Mesendoderm (in vitro differentiated cells): Measurements from ENCODE around the gene P2RY1. TPM values are rescaled to one million over a fixed set of nuclear protein-coding genes. Genes with fewer than 3 reads are reported as not detected.
A peak's percentile ranks its signal among the peaks of the same experiment; 100 is the strongest.

Experiments
- DNase-seq: peaks from one replicate; pipeline ENCODE4 v3.0.0; 2013
- H2AK5ac ChIP-seq: 2 replicates; pipeline ENCODE4 v1.6.1; 2013; ENCODE audit warnings: low read length, inconsistent platforms
- H2BK120ac ChIP-seq: 2 replicates; pipeline ENCODE4 v1.6.1; 2013; ENCODE audit warnings: low read depth, mild to moderate bottlenecking, low read length, moderate library complexity, mixed read lengths
- H2BK15ac ChIP-seq: replicated peaks from 2 replicates; pipeline ENCODE4 v1.6.1; 2013; ENCODE audit warnings: low read depth, mild to moderate bottlenecking, moderate library complexity
- H2BK5ac ChIP-seq: 2 replicates; pipeline ENCODE4 v1.6.1; 2013; ENCODE audit warnings: low read length, inconsistent platforms
- H3K18ac ChIP-seq: 2 replicates; pipeline ENCODE4 v1.6.1; 2013; ENCODE audit warnings: mild to moderate bottlenecking, low read length, mixed read lengths
- H3K23ac ChIP-seq: one replicate; pipeline ENCODE4 v1.6.1; 2013; ENCODE audit warnings: low read length
- H3K27ac ChIP-seq: 2 replicates; pipeline ENCODE4 v1.5.1; 2013; ENCODE audit warnings: low read depth, mild to moderate bottlenecking, inconsistent platforms, low read length, moderate library complexity
- H3K27me3 ChIP-seq: 2 replicates; pipeline ENCODE4 v1.6.1; 2013; ENCODE audit warnings: low read length, control low read depth, mild to moderate bottlenecking, inconsistent platforms; ENCODE audit not compliant: insufficient read depth, poor library complexity
- H3K36me3 ChIP-seq: 2 replicates; pipeline ENCODE4 v1.6.1; 2013; ENCODE audit warnings: low read length, inconsistent platforms; ENCODE audit not compliant: control insufficient read depth, insufficient read depth
- H3K4ac ChIP-seq: one replicate; pipeline ENCODE4 v1.6.1; 2013; ENCODE audit warnings: low read depth, mild to moderate bottlenecking, low read length, moderate library complexity
- H3K4me1 ChIP-seq: 2 replicates; pipeline ENCODE4 v1.6.1; 2013; ENCODE audit warnings: low read depth, low read length, inconsistent platforms; ENCODE audit not compliant: control insufficient read depth
- H3K4me2 ChIP-seq: 2 replicates; pipeline ENCODE4 v1.6.1; 2013; ENCODE audit warnings: low read length
- H3K4me3 ChIP-seq: 2 replicates; pipeline ENCODE4 v1.5.1; 2013; ENCODE audit warnings: mild to moderate bottlenecking, low read length
- H3K56ac ChIP-seq: one replicate; pipeline ENCODE4 v1.6.1; 2013; ENCODE audit warnings: low read length
- H3K79me1 ChIP-seq: 2 replicates; pipeline ENCODE4 v1.6.1; 2013; ENCODE audit warnings: low read length, inconsistent platforms
- H3K79me2 ChIP-seq: 2 replicates; pipeline ENCODE4 v1.6.1; 2013; ENCODE audit warnings: mild to moderate bottlenecking, low read length; ENCODE audit not compliant: control insufficient read depth, insufficient read depth
- H3K9ac ChIP-seq: 2 replicates; pipeline ENCODE4 v1.6.1; 2013; ENCODE audit warnings: low read length, inconsistent platforms
- H4K5ac ChIP-seq: one replicate; pipeline ENCODE4 v1.6.1; 2013; ENCODE audit warnings: low read length
- H4K8ac ChIP-seq: one replicate; pipeline ENCODE4 v1.6.1; 2013; ENCODE audit warnings: low read depth, mild to moderate bottlenecking, control low read depth, low read length, moderate library complexity
- WGBS: extraction: QIAGEN DNeasy Blood & Tissue Kit; methylation state at CpG from one replicate; pipeline ENCODE4 v1.1.7; 2013; ENCODE audit warnings: low lambda C conversion rate, missing lambda C conversion rate; ENCODE audit not compliant: insufficient coverage; ENCODE audit errors: extremely low coverage; 5-methylcytosine and 5-hydroxymethylcytosine counted together
- polyA plus RNA-seq, 2 experiments: library from polyadenylated mRNA; stranded (reverse); fragments of 200-250 nt; gene quantifications; one replicate each; pipeline ENCODE4 v1.2.3, GENCODE V29; 2013

Gene P2RY1
- 12.5 TPM for polyA plus RNA-seq (2013, experiment 1 of 2)
- 12.2 TPM for polyA plus RNA-seq (2013, experiment 2 of 2)

DNA sequence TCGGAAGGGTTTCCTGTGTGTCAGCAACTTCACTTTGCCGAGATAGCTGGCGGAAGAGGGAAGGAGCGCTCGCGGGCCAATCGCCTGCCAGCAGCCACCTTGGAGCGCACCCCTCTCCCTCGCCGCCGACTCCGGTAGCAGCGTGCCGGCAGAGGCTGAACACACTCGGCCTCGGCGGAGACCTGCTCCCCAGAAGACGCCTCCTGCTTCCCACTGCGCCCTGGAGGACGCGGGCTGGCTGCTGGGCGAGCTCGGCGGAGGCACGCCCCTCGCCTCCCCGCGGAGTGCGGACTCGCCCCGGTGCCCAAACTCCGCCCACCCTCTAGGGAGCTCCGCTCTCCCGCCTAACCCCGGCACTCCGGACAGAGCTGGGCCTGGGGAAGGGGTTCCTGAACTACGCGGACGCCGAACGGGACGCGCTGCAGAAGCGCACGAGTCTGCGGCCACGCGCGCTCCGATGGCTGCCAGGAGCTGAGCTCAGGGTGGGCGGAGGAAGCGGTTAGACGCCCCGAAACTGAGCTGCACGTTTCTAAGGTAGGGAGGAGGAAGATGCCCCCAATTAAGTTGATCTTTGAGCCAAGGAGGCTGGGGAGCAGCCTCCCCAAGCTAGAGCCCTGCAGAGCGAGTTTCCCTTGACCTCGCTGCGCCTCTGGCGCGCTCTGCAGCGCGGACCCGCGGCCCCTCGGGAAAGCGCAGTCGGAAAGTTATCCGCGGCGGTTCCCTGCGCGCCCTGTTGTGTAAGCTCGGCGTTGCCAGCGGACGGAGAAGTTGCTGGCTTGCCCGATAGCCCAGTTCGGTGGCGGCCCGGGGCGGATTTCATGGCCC lies at the start of gene P2RY1:
Gene P2RY1 (plus strand): TSS at position 356 of the 825 bp plus-strand sequence. CDS start 652 bp downstream, outside the sequence.
- DNase-seq: peak; percentile 97
- Histone ChIP-seq H2AK5ac (no peak within 1 kb of the TSS), H3K18ac (peak within 1 kb of the TSS; percentile 35), H3K79me2 (peaks cover 10% of the 10 kb centered on the region), H3K56ac (peak within 1 kb of the TSS; percentile 94), H4K5ac (no peak within 1 kb of the TSS), H2BK120ac (no peak within 1 kb of the TSS), H3K4ac (peak within 1 kb of the TSS; percentile 77), H3K23ac (peak within 1 kb of the TSS; percentile 83), H2BK5ac (peak within 1 kb of the TSS; percentile 69), H3K4me2 (peak within 1 kb of the TSS; percentile 54), H3K27me3 (no peaks in the 10 kb centered on the region), H2BK15ac (no peak within 1 kb of the TSS), H3K36me3 (no peaks in the 10 kb centered on the region), H3K79me1 (no peaks in the 10 kb centered on the region), H3K27ac (peak within 1 kb of the TSS; percentile 46), H3K4me1 (no peaks in the 10 kb centered on the region), H4K8ac (no peak within 1 kb of the TSS), H3K9ac (peak within 1 kb of the TSS; percentile 92), H3K4me3 (peak within 1 kb of the TSS; percentile 72)
- WGBS: no CpG with 5 or more reads among the region's 81 CpGs

- Histone ChIP-seq H4K5ac (no peak overlapping the region), H3K27me3 (no peaks in the 10 kb centered on the region), H3K4me3 (no peak overlapping the region), H4K8ac (no peak overlapping the region), H3K18ac (no peak overlapping the region), H2BK120ac (no peak overlapping the region), H2BK5ac (no peak overlapping the region), H2AK5ac (no peak overlapping the region), H3K4ac (no peak overlapping the region), H2BK15ac (no peak overlapping the region), H3K4me2 (no peak overlapping the region), H3K36me3 (no peaks in the 10 kb centered on the region), H3K56ac (no peak overlapping the region), H3K23ac (no peak overlapping the region), H3K79me1 (no peaks in the 10 kb centered on the region), H3K9ac (no peak overlapping the region), H3K27ac (no peak overlapping the region), H3K79me2 (no peaks in the 10 kb centered on the region), H3K4me1 (no peaks in the 10 kb centered on the region)
- peak; percentile 45 for DNase-seq
- no CpG with 5 or more reads among the region's 4 CpGs for WGBS
Observed at GRCh38 chr3:152786977-152787681, 47.8 kb upstream of the P2RY1 start.

- WGBS: no CpG with 5 or more reads among the region's 5 CpGs
- Histone ChIP-seq H2BK5ac (no peak overlapping the region), H3K27me3 (no peaks in the 10 kb centered on the region), H3K18ac (no peak overlapping the region), H2AK5ac (no peak overlapping the region), H3K4me3 (no peak overlapping the region), H3K4ac (no peak overlapping the region), H4K5ac (no peak overlapping the region), H3K4me1 (no peaks in the 10 kb centered on the region), H3K79me1 (no peaks in the 10 kb centered on the region), H3K56ac (no peak overlapping the region), H2BK15ac (no peak overlapping the region), H3K36me3 (no peaks in the 10 kb centered on the region), H3K9ac (no peak overlapping the region), H3K27ac (no peak overlapping the region), H3K23ac (no peak overlapping the region), H2BK120ac (no peak overlapping the region), H3K4me2 (no peak overlapping the region), H4K8ac (no peak overlapping the region), H3K79me2 (no peaks in the 10 kb centered on the region)
- DNase-seq: no peak
Observed at GRCh38 chr3:152790651-152791387, 44.1 kb upstream of the P2RY1 start.

DNA sequence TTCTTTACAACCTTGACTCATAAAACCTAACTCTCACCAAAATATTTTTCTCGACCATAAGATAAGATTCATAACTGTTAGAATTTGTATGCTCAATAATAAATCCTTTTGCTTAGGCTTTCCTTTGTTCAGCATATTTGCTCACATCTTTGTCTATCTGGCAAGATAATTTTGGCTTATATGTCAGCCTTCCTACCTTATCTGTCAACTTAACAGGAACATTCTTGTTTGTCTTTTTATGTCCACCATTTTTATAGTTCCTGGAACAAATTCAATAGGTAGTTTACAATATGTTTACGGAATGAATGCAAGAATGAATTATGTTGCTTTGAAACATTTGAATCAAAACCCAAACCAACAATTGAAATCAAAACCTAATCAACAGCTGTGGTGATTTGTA lies 41.0 kb upstream of the P2RY1 start:
- no peak overlapping the region for H4K5ac ChIP-seq
- no peak overlapping the region for H3K18ac ChIP-seq
- WGBS: 100% methylated on average over 1 of the region's 2 CpGs
- no peak overlapping the region for H2BK15ac ChIP-seq
- no peak overlapping the region for H4K8ac ChIP-seq
- H3K9ac ChIP-seq: no peak overlapping the region
- H3K27me3 ChIP-seq: no peaks in the 10 kb centered on the region
- no peak overlapping the region for H3K23ac ChIP-seq
- no peak for DNase-seq
- no peaks in the 10 kb centered on the region for H3K79me2 ChIP-seq
- H3K36me3 ChIP-seq: no peaks in the 10 kb centered on the region
- no peak overlapping the region for H3K27ac ChIP-seq
- no peak overlapping the region for H2BK120ac ChIP-seq
- no peak overlapping the region for H3K4me2 ChIP-seq
- no peak overlapping the region for H3K4me3 ChIP-seq
- H3K79me1 ChIP-seq: no peaks in the 10 kb centered on the region
- H2AK5ac ChIP-seq: no peak overlapping the region
- H3K4ac ChIP-seq: no peak overlapping the region
- H2BK5ac ChIP-seq: no peak overlapping the region
- H3K56ac ChIP-seq: no peak overlapping the region
- H3K4me1 ChIP-seq: no peaks in the 10 kb centered on the region

- no peak overlapping the region for H3K4me3 ChIP-seq
- no peak overlapping the region for H3K4me2 ChIP-seq
- H3K4ac ChIP-seq: no peak overlapping the region
- no peak overlapping the region for H3K23ac ChIP-seq
- no peak overlapping the region for H3K56ac ChIP-seq
- H3K79me2 ChIP-seq: no peaks in the 10 kb centered on the region
- no peaks in the 10 kb centered on the region for H3K36me3 ChIP-seq
- H2BK120ac ChIP-seq: peak overlapping the region; percentile 79
- no peak overlapping the region for H2BK15ac ChIP-seq
- no peak overlapping the region for H2AK5ac ChIP-seq
- no peak overlapping the region for H3K18ac ChIP-seq
- H3K4me1 ChIP-seq: no peaks in the 10 kb centered on the region
- no peak overlapping the region for H3K9ac ChIP-seq
- DNase-seq: peak; percentile 74
- no peak overlapping the region for H4K5ac ChIP-seq
- H3K27me3 ChIP-seq: no peaks in the 10 kb centered on the region
- no peak overlapping the region for H4K8ac ChIP-seq
- no CpG with 5 or more reads among the region's 4 CpGs for WGBS
- no peak overlapping the region for H2BK5ac ChIP-seq
- no peaks in the 10 kb centered on the region for H3K79me1 ChIP-seq
- peak overlapping the region; percentile 88 for H3K27ac ChIP-seq
Observed at GRCh38 chr3:152797751-152798432, 37.0 kb upstream of the P2RY1 start.
